GM23338 (cell line): ENCODE measurements around the gene MACF1. TPM values are rescaled to one million over a fixed set of nuclear protein-coding genes. Genes with fewer than 3 reads are reported as not detected.
"Not testable (repeated sequence)": the region's sequence is repeated elsewhere in the genome, so short reads cannot be mapped to it uniquely, and the experiment has no call there.

Experiments
- ATAC-seq: fragments of 200-7000 bp; cut with Tn5 transposase; 3 replicates; pipeline ENCODE4 v1.9.1; 2020
- DNase-seq: peaks from one replicate; pipeline ENCODE4 v3.0.0-alpha.2; 2015; ENCODE audit warnings: low spot score
- H2AFZ ChIP-seq: fragments of 200-600 bp; sonication (generic); 2 replicates; pipeline ENCODE4 v1.8.0; 2016; ENCODE audit warnings: antibody characterized with exemption, mild to moderate bottlenecking, moderate library complexity
- H3F3A ChIP-seq: fragments of 200-600 bp; sonication (generic); replicated peaks from 2 replicates; pipeline ENCODE4 v1.8.0; 2017; ENCODE audit warnings: antibody characterized with exemption, mixed run types, low read depth
- H3K27ac ChIP-seq: fragments of 200-600 bp; sonication (generic); 2 replicates; pipeline ENCODE4 v1.6.1; 2016; ENCODE audit warnings: low read depth
- H3K27me3 ChIP-seq: fragments of 200-600 bp; sonication (generic); 2 replicates; pipeline ENCODE4 v1.8.0; 2016; ENCODE audit warnings: mild to moderate bottlenecking, mixed run types, moderate library complexity; ENCODE audit not compliant: insufficient read depth
- H3K36me3 ChIP-seq: fragments of 200-600 bp; sonication (generic); 2 replicates; pipeline ENCODE4 v1.8.0; 2016; ENCODE audit warnings: mild to moderate bottlenecking; ENCODE audit not compliant: insufficient read depth
- H3K4me1 ChIP-seq: fragments of 200-600 bp; sonication (generic); 2 replicates; pipeline ENCODE4 v1.8.0; 2016; ENCODE audit warnings: mild to moderate bottlenecking, moderate library complexity; ENCODE audit not compliant: insufficient read depth
- H3K4me2 ChIP-seq: fragments of 200-600 bp; sonication (generic); 2 replicates; pipeline ENCODE4 v1.7.1; 2017; ENCODE audit warnings: mixed run types
- H3K4me3 ChIP-seq: fragments of 200-600 bp; sonication (generic); 2 replicates; pipeline ENCODE4 v1.6.1; 2016; ENCODE audit warnings: mixed run types
- H3K79me2 ChIP-seq: fragments of 200-600 bp; sonication (generic); replicated peaks from 2 replicates; pipeline ENCODE4 v1.8.0; 2017; ENCODE audit warnings: mild to moderate bottlenecking; ENCODE audit not compliant: insufficient read depth
- H3K9me2 ChIP-seq: fragments of 200-600 bp; sonication (generic); 2 replicates; pipeline ENCODE4 v1.8.0; 2017; ENCODE audit not compliant: insufficient read depth
- H4K20me1 ChIP-seq: fragments of 200-600 bp; sonication (generic); replicated peaks from 2 replicates; pipeline ENCODE4 v1.8.0; 2017; ENCODE audit warnings: mild to moderate bottlenecking; ENCODE audit not compliant: insufficient read depth
- H3K27ac Mint-ChIP-seq: 2 replicates; pipeline ENCODE4 v1.8.0; 2020; ENCODE audit warnings: inconsistent platforms, mild to moderate bottlenecking, moderate library complexity, mixed read lengths
- H3K27me3 Mint-ChIP-seq: 3 replicates; pipeline ENCODE4 v1.8.0; 2022; ENCODE audit warnings: low read depth, mild to moderate bottlenecking, moderate library complexity, mixed read lengths, inconsistent platforms; ENCODE audit not compliant: insufficient read depth, poor library complexity
- H3K36me3 Mint-ChIP-seq: 3 replicates; pipeline ENCODE4 v1.8.0; 2021; ENCODE audit warnings: low read depth, mild to moderate bottlenecking, inconsistent platforms, moderate library complexity, mixed read lengths
- H3K4me1 Mint-ChIP-seq: 3 replicates; pipeline ENCODE4 v1.8.0; 2020; ENCODE audit warnings: mild to moderate bottlenecking, inconsistent platforms, mixed read lengths
- H3K4me3 Mint-ChIP-seq: 3 replicates; pipeline ENCODE4 v1.8.0; 2021; ENCODE audit warnings: moderate library complexity, mild to moderate bottlenecking, inconsistent platforms, mixed read lengths
- H3K9me3 Mint-ChIP-seq: 3 replicates; pipeline ENCODE4 v1.8.0; 2020; ENCODE audit warnings: moderate library complexity, mild to moderate bottlenecking, inconsistent platforms, mixed read lengths
- CREB1 ChIP-seq: fragments of 250-450 bp; sonication (Bioruptor Pico); IDR thresholded peaks from 2 replicates; pipeline ENCODE4 v1.5.0; 2020; ENCODE audit warnings: low read depth, mild to moderate bottlenecking, moderate library complexity
- EZH2phosphoT487 ChIP-seq: fragments of 200-600 bp; sonication (generic); IDR thresholded peaks from one replicate; pipeline ENCODE4 v1.8.1; 2018; ENCODE audit warnings: antibody characterized with exemption; ENCODE audit not compliant: unreplicated experiment
- NANOG ChIP-seq: IDR thresholded peaks from 2 replicates; pipeline ENCODE4 v1.6.1; 2016; ENCODE audit warnings: antibody characterized with exemption, borderline replicate concordance
- STAT1 ChIP-seq: IDR thresholded peaks from one replicate; pipeline ENCODE4 v1.6.1; 2016; ENCODE audit warnings: antibody characterized with exemption; ENCODE audit not compliant: unreplicated experiment
- ZNF114 ChIP-seq: fragments of 250-450 bp; sonication (Bioruptor Pico); IDR thresholded peaks from 2 replicates; pipeline ENCODE4 v1.5.0; 2020; ENCODE audit warnings: mild to moderate bottlenecking, moderate library complexity
- ZNF331 ChIP-seq: fragments of 250-450 bp; sonication (Bioruptor Pico); IDR thresholded peaks from 2 replicates; pipeline ENCODE4 v1.5.0; 2020; ENCODE audit warnings: low read depth, mild to moderate bottlenecking, moderate library complexity
- polyA plus RNA-seq: library from polyadenylated mRNA; unstranded; fragments of >200 nt; fragmentation: Nextera tagmentation; extraction: Ambion mirVana; gene quantifications from 2 replicates; pipeline ENCODE4 v1.2.1, GENCODE V29; 2016
- total RNA-seq: library from RNA; depleted of rRNA; stranded (reverse); fragments of >200 nt; shearing (Covaris generic); gene quantifications from 2 replicates; pipeline ENCODE4 v1.2.3, GENCODE V29; 2014
- TF ChIP-seq, protein P1 (sequence below), 2 experiments: fragments of 200-600 bp in 1 of 2; sonication (generic) in 1 of 2; conservative IDR thresholded peaks; 2 replicates each; pipeline versions ENCODE4 v1.5.1 to v1.6.1; 2016 to 2017; ENCODE audit warnings: antibody characterized with exemption in 2 of 2, low read depth in 2 of 2, mild to moderate bottlenecking in 2 of 2, moderate library complexity in 1 of 2
- TF ChIP-seq, protein P2 (sequence below): fragments of 250-450 bp; sonication (Bioruptor Pico); IDR thresholded peaks from 2 replicates; pipeline ENCODE4 v1.5.0; 2020; ENCODE audit warnings: mild to moderate bottlenecking, moderate library complexity
- TF ChIP-seq, protein P3 (sequence below): IDR thresholded peaks from 2 replicates; pipeline ENCODE4 v1.6.1; 2016; ENCODE audit warnings: antibody characterized with exemption
- TF ChIP-seq, protein P4 (sequence below): IDR thresholded peaks from one replicate; pipeline ENCODE4 v1.6.1; 2018; ENCODE audit warnings: antibody characterized with exemption; ENCODE audit not compliant: unreplicated experiment

MACF1 gene
- total and polyA plus RNA-seq, 2 experiments from 2014 or later, result 104 to 399 TPM

DNA sequence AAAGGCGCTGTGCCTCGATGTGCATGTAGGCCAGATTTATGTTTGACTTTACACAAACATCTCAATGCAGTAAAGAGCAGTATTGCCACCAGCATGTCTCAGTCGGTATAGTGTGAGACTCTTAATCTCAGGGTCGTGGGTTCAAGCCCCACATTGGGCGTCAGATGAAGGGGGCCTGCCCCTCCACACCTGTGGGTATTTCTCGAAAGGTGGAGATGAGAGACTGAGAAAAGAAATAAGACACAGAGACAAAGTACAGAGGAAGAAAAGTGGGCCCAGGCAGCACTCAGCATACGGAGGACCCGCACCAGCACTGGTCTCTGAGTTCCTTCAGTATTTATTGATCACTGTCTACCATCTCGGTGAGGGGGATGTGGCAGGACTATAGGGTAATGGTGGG, 299.9 kb downstream of the MACF1 start:
- H2AFZ ChIP-seq, ATAC-seq, H3K4me3 Mint-ChIP-seq, H3K27ac ChIP-seq, H3K36me3 Mint-ChIP-seq, H3K36me3 ChIP-seq, H3K27me3 ChIP-seq, H3K9me2 ChIP-seq, H3K4me2 ChIP-seq, H3K4me1 ChIP-seq, H3K79me2 ChIP-seq, H3F3A ChIP-seq, H4K20me1 ChIP-seq, H3K9me3 Mint-ChIP-seq, H3K27ac Mint-ChIP-seq, DNase-seq, H3K4me3 ChIP-seq: not testable (repeated sequence)
- peaks cover 14% of the 10 kb centered on the region; the same call in 2 of the 3 replicates for H3K4me1 Mint-ChIP-seq
- peaks cover 21% of the 10 kb centered on the region for H3K27me3 Mint-ChIP-seq

DNA sequence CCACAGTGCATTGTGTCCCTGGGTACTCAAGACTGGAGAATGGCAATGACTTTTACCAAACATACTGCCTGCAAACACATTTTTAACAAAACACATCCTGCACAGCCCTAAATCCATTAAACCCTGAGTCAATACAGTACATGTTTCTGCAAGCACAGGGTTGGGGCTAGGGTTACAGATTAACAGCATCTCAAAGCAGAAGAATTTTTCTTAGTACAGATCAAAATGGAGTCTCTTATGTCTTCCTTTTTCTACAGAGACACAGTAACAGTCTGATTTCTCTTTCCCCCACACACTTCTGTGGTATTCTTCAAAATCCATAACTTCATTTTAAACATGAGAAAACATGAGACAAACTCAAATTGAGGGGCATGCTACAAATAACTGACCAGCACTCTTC, 300.8 kb downstream of the MACF1 start:
- Mint-ChIP-seq H3K4me1 (peaks cover 17% of the 10 kb centered on the region; the same call in 2 of the 3 replicates), H3K27me3 (peaks cover 16% of the 10 kb centered on the region), H3K36me3 (no peaks in the 10 kb centered on the region), H3K4me3 (no peak overlapping the region), H3K27ac (no peak overlapping the region), H3K9me3 (no peaks in the 10 kb centered on the region)
- H3K4me2 ChIP-seq, result no peak overlapping the region
- no peaks in the 10 kb centered on the region for H3F3A ChIP-seq
- no peaks in the 10 kb centered on the region for H3K36me3 ChIP-seq
- H4K20me1 ChIP-seq, result no peaks in the 10 kb centered on the region
- no peak overlapping the region for H2AFZ ChIP-seq
- H3K79me2 ChIP-seq, result no peaks in the 10 kb centered on the region
- no peak for TF ChIP-seq ZNF114 (CRISPR knock-in tag)
- TF ChIP-seq ZNF331, result no peak
- no peak for TF ChIP-seq CREB1 (CRISPR knock-in tag)
- TF ChIP-seq NANOG, result no peak
- TF ChIP-seq STAT1, result no peak
- TF ChIP-seq, protein P1, sequence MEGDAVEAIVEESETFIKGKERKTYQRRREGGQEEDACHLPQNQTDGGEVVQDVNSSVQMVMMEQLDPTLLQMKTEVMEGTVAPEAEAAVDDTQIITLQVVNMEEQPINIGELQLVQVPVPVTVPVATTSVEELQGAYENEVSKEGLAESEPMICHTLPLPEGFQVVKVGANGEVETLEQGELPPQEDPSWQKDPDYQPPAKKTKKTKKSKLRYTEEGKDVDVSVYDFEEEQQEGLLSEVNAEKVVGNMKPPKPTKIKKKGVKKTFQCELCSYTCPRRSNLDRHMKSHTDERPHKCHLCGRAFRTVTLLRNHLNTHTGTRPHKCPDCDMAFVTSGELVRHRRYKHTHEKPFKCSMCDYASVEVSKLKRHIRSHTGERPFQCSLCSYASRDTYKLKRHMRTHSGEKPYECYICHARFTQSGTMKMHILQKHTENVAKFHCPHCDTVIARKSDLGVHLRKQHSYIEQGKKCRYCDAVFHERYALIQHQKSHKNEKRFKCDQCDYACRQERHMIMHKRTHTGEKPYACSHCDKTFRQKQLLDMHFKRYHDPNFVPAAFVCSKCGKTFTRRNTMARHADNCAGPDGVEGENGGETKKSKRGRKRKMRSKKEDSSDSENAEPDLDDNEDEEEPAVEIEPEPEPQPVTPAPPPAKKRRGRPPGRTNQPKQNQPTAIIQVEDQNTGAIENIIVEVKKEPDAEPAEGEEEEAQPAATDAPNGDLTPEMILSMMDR (conservative IDR thresholded peaks at IDR 0.05; ENCODE audit: low read depth in 2 of 2), result no peak
- TF ChIP-seq, protein P2, sequence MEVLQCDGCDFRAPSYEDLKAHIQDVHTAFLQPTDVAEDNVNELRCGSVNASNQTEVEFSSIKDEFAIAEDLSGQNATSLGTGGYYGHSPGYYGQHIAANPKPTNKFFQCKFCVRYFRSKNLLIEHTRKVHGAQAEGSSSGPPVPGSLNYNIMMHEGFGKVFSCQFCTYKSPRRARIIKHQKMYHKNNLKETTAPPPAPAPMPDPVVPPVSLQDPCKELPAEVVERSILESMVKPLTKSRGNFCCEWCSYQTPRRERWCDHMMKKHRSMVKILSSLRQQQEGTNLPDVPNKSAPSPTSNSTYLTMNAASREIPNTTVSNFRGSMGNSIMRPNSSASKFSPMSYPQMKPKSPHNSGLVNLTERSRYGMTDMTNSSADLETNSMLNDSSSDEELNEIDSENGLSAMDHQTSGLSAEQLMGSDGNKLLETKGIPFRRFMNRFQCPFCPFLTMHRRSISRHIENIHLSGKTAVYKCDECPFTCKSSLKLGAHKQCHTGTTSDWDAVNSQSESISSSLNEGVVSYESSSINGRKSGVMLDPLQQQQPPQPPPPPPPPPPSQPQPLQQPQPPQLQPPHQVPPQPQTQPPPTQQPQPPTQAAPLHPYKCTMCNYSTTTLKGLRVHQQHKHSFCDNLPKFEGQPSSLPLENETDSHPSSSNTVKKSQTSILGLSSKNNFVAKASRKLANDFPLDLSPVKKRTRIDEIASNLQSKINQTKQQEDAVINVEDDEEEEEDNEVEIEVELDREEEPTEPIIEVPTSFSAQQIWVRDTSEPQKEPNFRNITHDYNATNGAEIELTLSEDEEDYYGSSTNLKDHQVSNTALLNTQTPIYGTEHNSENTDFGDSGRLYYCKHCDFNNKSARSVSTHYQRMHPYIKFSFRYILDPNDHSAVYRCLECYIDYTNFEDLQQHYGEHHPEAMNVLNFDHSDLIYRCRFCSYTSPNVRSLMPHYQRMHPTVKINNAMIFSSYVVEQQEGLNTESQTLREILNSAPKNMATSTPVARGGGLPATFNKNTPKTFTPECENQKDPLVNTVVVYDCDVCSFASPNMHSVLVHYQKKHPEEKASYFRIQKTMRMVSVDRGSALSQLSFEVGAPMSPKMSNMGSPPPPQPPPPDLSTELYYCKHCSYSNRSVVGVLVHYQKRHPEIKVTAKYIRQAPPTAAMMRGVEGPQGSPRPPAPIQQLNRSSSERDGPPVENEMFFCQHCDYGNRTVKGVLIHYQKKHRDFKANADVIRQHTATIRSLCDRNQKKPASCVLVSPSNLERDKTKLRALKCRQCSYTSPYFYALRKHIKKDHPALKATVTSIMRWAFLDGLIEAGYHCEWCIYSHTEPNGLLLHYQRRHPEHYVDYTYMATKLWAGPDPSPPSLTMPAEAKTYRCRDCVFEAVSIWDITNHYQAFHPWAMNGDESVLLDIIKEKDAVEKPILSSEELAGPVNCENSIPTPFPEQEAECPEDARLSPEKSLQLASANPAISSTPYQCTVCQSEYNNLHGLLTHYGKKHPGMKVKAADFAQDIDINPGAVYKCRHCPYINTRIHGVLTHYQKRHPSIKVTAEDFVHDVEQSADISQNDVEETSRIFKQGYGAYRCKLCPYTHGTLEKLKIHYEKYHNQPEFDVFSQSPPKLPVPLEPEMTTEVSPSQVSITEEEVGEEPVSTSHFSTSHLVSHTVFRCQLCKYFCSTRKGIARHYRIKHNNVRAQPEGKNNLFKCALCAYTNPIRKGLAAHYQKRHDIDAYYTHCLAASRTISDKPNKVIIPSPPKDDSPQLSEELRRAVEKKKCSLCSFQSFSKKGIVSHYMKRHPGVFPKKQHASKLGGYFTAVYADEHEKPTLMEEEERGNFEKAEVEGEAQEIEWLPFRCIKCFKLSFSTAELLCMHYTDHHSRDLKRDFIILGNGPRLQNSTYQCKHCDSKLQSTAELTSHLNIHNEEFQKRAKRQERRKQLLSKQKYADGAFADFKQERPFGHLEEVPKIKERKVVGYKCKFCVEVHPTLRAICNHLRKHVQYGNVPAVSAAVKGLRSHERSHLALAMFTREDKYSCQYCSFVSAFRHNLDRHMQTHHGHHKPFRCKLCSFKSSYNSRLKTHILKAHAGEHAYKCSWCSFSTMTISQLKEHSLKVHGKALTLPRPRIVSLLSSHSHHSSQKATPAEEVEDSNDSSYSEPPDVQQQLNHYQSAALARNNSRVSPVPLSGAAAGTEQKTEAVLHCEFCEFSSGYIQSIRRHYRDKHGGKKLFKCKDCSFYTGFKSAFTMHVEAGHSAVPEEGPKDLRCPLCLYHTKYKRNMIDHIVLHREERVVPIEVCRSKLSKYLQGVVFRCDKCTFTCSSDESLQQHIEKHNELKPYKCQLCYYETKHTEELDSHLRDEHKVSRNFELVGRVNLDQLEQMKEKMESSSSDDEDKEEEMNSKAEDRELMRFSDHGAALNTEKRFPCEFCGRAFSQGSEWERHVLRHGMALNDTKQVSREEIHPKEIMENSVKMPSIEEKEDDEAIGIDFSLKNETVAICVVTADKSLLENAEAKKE, result no peak
- TF ChIP-seq, protein P3, sequence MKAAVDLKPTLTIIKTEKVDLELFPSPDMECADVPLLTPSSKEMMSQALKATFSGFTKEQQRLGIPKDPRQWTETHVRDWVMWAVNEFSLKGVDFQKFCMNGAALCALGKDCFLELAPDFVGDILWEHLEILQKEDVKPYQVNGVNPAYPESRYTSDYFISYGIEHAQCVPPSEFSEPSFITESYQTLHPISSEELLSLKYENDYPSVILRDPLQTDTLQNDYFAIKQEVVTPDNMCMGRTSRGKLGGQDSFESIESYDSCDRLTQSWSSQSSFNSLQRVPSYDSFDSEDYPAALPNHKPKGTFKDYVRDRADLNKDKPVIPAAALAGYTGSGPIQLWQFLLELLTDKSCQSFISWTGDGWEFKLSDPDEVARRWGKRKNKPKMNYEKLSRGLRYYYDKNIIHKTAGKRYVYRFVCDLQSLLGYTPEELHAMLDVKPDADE, result no peak
- no peak for TF ChIP-seq EZH2phosphoT487
- TF ChIP-seq, protein P4, sequence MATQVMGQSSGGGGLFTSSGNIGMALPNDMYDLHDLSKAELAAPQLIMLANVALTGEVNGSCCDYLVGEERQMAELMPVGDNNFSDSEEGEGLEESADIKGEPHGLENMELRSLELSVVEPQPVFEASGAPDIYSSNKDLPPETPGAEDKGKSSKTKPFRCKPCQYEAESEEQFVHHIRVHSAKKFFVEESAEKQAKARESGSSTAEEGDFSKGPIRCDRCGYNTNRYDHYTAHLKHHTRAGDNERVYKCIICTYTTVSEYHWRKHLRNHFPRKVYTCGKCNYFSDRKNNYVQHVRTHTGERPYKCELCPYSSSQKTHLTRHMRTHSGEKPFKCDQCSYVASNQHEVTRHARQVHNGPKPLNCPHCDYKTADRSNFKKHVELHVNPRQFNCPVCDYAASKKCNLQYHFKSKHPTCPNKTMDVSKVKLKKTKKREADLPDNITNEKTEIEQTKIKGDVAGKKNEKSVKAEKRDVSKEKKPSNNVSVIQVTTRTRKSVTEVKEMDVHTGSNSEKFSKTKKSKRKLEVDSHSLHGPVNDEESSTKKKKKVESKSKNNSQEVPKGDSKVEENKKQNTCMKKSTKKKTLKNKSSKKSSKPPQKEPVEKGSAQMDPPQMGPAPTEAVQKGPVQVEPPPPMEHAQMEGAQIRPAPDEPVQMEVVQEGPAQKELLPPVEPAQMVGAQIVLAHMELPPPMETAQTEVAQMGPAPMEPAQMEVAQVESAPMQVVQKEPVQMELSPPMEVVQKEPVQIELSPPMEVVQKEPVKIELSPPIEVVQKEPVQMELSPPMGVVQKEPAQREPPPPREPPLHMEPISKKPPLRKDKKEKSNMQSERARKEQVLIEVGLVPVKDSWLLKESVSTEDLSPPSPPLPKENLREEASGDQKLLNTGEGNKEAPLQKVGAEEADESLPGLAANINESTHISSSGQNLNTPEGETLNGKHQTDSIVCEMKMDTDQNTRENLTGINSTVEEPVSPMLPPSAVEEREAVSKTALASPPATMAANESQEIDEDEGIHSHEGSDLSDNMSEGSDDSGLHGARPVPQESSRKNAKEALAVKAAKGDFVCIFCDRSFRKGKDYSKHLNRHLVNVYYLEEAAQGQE, result no peak
- H3K4me3 ChIP-seq, result no peak overlapping the region
- DNase-seq (no peak), ATAC-seq (no peak)
- no peaks in the 10 kb centered on the region for H3K9me2 ChIP-seq
- H3K27ac ChIP-seq, result no peak overlapping the region
- no peaks in the 10 kb centered on the region; the same call in 1 of the 2 replicates for H3K4me1 ChIP-seq
- H3K27me3 ChIP-seq, result no peaks in the 10 kb centered on the region
